ENCODE results near the gene SNRNP35. TPM values are rescaled to one million over a fixed set of nuclear protein-coding genes. Genes with fewer than 3 reads are reported as not detected.
A peak's percentile ranks its signal among the peaks of the same experiment; 100 is the strongest.

Gene SNRNP35
- total and polyA plus RNA-seq, 8 donors, result 6.2 to 59.4 (median 8.9) TPM

DNA sequence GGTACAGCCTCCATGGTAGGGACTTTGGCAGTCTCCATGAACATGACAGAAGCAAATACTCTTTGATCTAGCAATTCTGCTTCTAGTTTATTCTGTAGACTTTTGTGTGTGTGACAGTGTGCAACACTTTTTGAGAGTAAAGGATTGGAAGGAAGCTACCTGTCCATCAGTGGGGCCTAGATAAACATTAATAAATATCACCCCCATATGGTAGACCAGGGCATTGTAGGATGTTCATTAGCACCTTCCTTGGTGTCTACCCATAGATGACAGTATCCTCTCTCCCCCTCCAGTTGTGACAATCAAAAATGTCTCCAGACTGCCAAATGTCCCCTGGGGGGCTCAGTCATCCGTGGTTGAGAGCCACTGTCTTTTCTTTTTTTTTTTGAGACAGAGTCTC lies 10.8 kb downstream of the SNRNP35 start:
- intact Hi-C loops (cut with DNase I), result no loop called here
- DNase-seq, result no peak

DNA sequence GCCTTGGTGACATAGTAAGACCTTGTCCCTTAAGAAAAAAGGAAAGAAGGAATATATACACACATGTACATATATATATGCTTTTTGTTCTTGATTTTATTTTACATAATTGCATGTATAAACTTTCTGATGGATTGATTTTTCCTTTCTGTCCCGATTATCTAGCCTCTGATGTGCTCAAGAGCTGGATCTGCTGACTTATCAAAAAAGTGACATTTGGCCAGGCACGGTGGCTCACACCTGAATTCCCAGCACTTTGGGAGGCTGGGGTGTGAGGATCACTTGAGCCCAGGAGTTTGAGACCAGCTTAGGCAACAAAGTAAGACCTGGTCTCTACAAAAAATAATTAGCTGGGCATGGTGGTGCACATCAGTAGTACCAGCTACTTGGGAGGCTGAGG lies 12.0 kb downstream of the SNRNP35 start:
- Histone ChIP-seq H3K9me3 (no peaks in the 10 kb centered on the region), H3K4me3 (no peak overlapping the region), H3K27me3 (no peaks in the 10 kb centered on the region), H3K27ac (no peak overlapping the region), H3K36me3 (peaks cover 0 to 3% (median 0%) of the 10 kb centered on the region in 3 donors), H3K4me1 (no peaks in the 10 kb centered on the region)
- intact Hi-C loops (cut with DNase I), result no loop called here
- ATAC-seq (no peak), FAIRE-seq (no peak), DNase-seq (no peak)
- no peak for TF ChIP-seq CTCF (IDR thresholded peaks at IDR 0.05)
- WGBS, 2 donors, result 82 to 88% methylated on average over 2 of the region's 2 CpGs

More for the DNA sequence above, 10.8 kb downstream of the SNRNP35 start:
- no peak for FAIRE-seq
- ATAC-seq, result peak in 1 of 4 donors; percentile 44
- 35 to 49% methylated on average over 1 of the region's 1 CpG for WGBS, 2 donors
- H3K27ac ChIP-seq, result no peak overlapping the region
- no peaks in the 10 kb centered on the region for H3K9me3 ChIP-seq
- H3K36me3 ChIP-seq, result peaks cover 0 to 3% (median 0%) of the 10 kb centered on the region in 3 donors
- no peaks in the 10 kb centered on the region for H3K4me1 ChIP-seq
- no peaks in the 10 kb centered on the region for H3K27me3 ChIP-seq
- no peak overlapping the region for H3K4me3 ChIP-seq
- no peak for TF ChIP-seq CTCF (IDR thresholded peaks at IDR 0.05)

DNA sequence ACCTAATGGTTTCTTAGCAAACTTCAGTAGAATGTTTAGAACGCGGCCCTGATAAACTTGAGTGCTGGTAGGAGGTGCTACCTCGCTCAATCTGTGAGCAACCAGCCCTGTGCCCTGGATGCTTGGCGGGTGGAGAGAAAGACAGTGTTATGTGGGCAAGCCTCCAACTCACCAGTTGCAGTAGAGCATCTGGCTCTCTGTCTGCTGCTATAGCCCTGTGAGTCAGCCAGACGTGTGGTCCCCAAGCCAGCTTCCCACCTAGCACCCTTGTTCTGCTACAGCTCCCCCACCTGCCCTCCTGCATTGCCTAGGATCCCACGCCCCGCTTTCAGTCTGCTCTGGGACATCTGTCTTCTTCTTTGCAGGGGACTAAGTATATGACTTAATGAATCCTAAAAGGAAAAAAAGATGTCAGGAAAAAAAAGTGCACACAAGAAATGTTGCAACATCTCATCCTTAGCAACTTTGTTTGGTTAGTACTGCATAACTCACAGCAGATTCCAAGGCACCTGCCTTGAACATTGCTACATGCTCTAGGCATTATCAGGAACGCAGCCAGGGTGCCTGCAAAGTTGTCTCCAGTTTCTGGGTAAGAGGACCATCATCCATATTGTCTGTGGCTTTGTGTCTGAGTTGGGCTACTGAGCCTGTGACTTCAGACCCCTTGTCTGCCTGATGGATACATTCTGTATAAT lies 13.6 kb downstream of the SNRNP35 start:
- H3K27ac ChIP-seq, result no peak overlapping the region
- H3K4me3 ChIP-seq, result no peak overlapping the region
- no peaks in the 10 kb centered on the region for H3K36me3 ChIP-seq
- no peaks in the 10 kb centered on the region for H3K9me3 ChIP-seq
- no peaks in the 10 kb centered on the region for H3K27me3 ChIP-seq
- DNase-seq, result no peak
- no peak for TF ChIP-seq CTCF (IDR thresholded peaks at IDR 0.05)
- no peak for FAIRE-seq
- intact Hi-C loops (cut with DNase I), result no loop called here
- no peaks in the 10 kb centered on the region for H3K4me1 ChIP-seq
- WGBS, 2 donors, result 79 to 86% methylated on average over 8 of the region's 8 CpGs
- no peak for ATAC-seq

GRCh38 chr12:123472438-123472849 lies 14.5 kb downstream of the SNRNP35 start:
- Histone ChIP-seq H3K27ac (no peak overlapping the region), H3K36me3 (no peaks in the 10 kb centered on the region), H3K4me1 (no peaks in the 10 kb centered on the region), H3K27me3 (no peaks in the 10 kb centered on the region), H3K4me3 (no peak overlapping the region), H3K9me3 (no peaks in the 10 kb centered on the region)
- FAIRE-seq, result no peak
- intact Hi-C loops (cut with DNase I), result no loop called here
- no peak for DNase-seq
- no peak for ATAC-seq
- TF ChIP-seq CTCF (IDR thresholded peaks at IDR 0.05), result no peak
- WGBS, 2 donors, result 67 to 69% methylated on average over 12 of the region's 12 CpGs

- no peak for FAIRE-seq
- DNase-seq, result no peak
- Histone ChIP-seq H3K4me3 (no peak overlapping the region), H3K27ac (no peak overlapping the region), H3K4me1 (no peaks in the 10 kb centered on the region), H3K9me3 (no peaks in the 10 kb centered on the region), H3K27me3 (no peaks in the 10 kb centered on the region), H3K36me3 (no peaks in the 10 kb centered on the region)
- intact Hi-C loops (cut with DNase I), result no loop called here
- TF ChIP-seq CTCF (IDR thresholded peaks at IDR 0.05), result no peak
- ATAC-seq, result peak in 1 of 4 donors; percentile 41
- 84 to 85% methylated on average over 13 of the region's 13 CpGs for WGBS, 2 donors
These were observed 16.7 kb downstream of the SNRNP35 start for GRCh38 chr12:123474485-123475245.
